ENCODE data around the gene SLC23A2.

The SLC23A2 gene

GRCh38 chr20:4998160-4998651 lies 3.1 kb downstream of the SLC23A2 start:
- in situ Hi-C loops (cut with HindIII; ENCODE audit: low sequenced_read_pairs): no loop called here
- DNase-seq (ENCODE audit: low read depth): no peak
- TF ChIP-seq CTCF (IDR thresholded peaks at IDR 0.05; ENCODE audit: low read depth, low read length, missing control alignments): peak; percentile 33
- no peak overlapping the region for H3K4me3 ChIP-seq (ENCODE audit: low read depth, low read length)

- no peak for DNase-seq (ENCODE audit: low read depth)
- H3K4me3 ChIP-seq (ENCODE audit: low read depth, low read length): no peak overlapping the region
- in situ Hi-C loops (cut with HindIII; ENCODE audit: low sequenced_read_pairs): no loop called here
- TF ChIP-seq CTCF (IDR thresholded peaks at IDR 0.05; ENCODE audit: low read depth, low read length, missing control alignments): no peak
Measured at GRCh38 chr20:4997222-4997621, 4.1 kb downstream of the SLC23A2 start.

- no peak overlapping the region for H3K4me3 ChIP-seq (ENCODE audit: low read depth, low read length)
- no peak for TF ChIP-seq CTCF (IDR thresholded peaks at IDR 0.05; ENCODE audit: low read depth, low read length, missing control alignments)
- in situ Hi-C loops (cut with HindIII; ENCODE audit: low sequenced_read_pairs): no loop called here
- no peak for DNase-seq (ENCODE audit: low read depth)
Measured at GRCh38 chr20:4989570-4989969, 11.7 kb downstream of the SLC23A2 start.

GRCh38 chr20:4987130-4987529 lies 14.2 kb downstream of the SLC23A2 start:
- no peak overlapping the region for H3K4me3 ChIP-seq (ENCODE audit: low read depth, low read length)
- DNase-seq (ENCODE audit: low read depth): no peak
- in situ Hi-C loops (cut with HindIII; ENCODE audit: low sequenced_read_pairs): no loop called here
- TF ChIP-seq CTCF (IDR thresholded peaks at IDR 0.05; ENCODE audit: low read depth, low read length, missing control alignments): no peak

- TF ChIP-seq CTCF (IDR thresholded peaks at IDR 0.05; ENCODE audit: low read depth, low read length, missing control alignments): no peak
- in situ Hi-C loops (cut with HindIII; ENCODE audit: low sequenced_read_pairs): no loop called here
- no peak for DNase-seq (ENCODE audit: low read depth)
- no peak overlapping the region for H3K4me3 ChIP-seq (ENCODE audit: low read depth, low read length)
Measured at GRCh38 chr20:4985658-4986057, 15.7 kb downstream of the SLC23A2 start.

GRCh38 chr20:4982281-4982680 lies 19.0 kb downstream of the SLC23A2 start:
- DNase-seq (ENCODE audit: low read depth): no peak
- in situ Hi-C loops (cut with HindIII; ENCODE audit: low sequenced_read_pairs): no loop called here

More at GRCh38 chr20:4982281-4982680, 19.0 kb downstream of the SLC23A2 start:
- no peak for TF ChIP-seq CTCF (IDR thresholded peaks at IDR 0.05; ENCODE audit: low read depth, low read length, missing control alignments)
- no peak overlapping the region for H3K4me3 ChIP-seq (ENCODE audit: low read depth, low read length)

Data from astrocyte of the cerebellum (primary cell).